Chondrocyte (in vitro differentiated cells): ENCODE results near the gene KDF1. TPM values are rescaled to one million over a fixed set of nuclear protein-coding genes. Genes with fewer than 3 reads are reported as not detected.

Experiments used
- DNase-seq: peaks from one replicate; pipeline ENCODE4 v3.0.0; 2021; ENCODE audit warnings: mixed read lengths, low spot score
- H3K27ac Mint-ChIP-seq: one replicate; pipeline ENCODE4 v1.8.0; 2021; ENCODE audit warnings: mild to moderate bottlenecking, moderate library complexity, mixed read lengths; ENCODE audit not compliant: unreplicated experiment
- H3K27me3 Mint-ChIP-seq: 2 replicates; pipeline ENCODE4 v1.8.0; 2021; ENCODE audit warnings: low read depth, mixed read lengths
- H3K36me3 Mint-ChIP-seq: 2 replicates; pipeline ENCODE4 v1.8.0; 2021; ENCODE audit warnings: low read depth, mixed read lengths
- H3K4me1 Mint-ChIP-seq: 2 replicates; pipeline ENCODE4 v1.8.0; 2021; ENCODE audit warnings: low read depth, mild to moderate bottlenecking, mixed read lengths
- H3K4me3 Mint-ChIP-seq: one replicate; pipeline ENCODE4 v1.8.0; 2021; ENCODE audit warnings: mild to moderate bottlenecking, moderate library complexity, mixed read lengths; ENCODE audit not compliant: unreplicated experiment
- H3K9me3 Mint-ChIP-seq: 2 replicates; pipeline ENCODE4 v1.8.0; 2021; ENCODE audit warnings: low read depth, mixed read lengths
- total RNA-seq: library from RNA; stranded (reverse); gene quantifications from 3 replicates; pipeline ENCODE4 v1.2.1, GENCODE V29; 2021
- TF ChIP-seq, protein P1 (sequence below): fragments of 200-600 bp; sonication (generic); IDR thresholded peaks from 2 replicates; pipeline ENCODE4 v1.5.0; 2021; ENCODE audit warnings: antibody characterized with exemption, mild to moderate bottlenecking, moderate library complexity

KDF1 gene
- total RNA-seq, 1 donor from 2014 or later: not detected

GRCh38 chr1:26910343-26911160, 49.7 kb downstream of the KDF1 start:
- DNase-seq: peak; percentile 4
- no peaks in the 10 kb centered on the region for H3K4me1 Mint-ChIP-seq
- H3K9me3 Mint-ChIP-seq: no peaks in the 10 kb centered on the region
- no peak overlapping the region for H3K4me3 Mint-ChIP-seq
- no peak overlapping the region for H3K27ac Mint-ChIP-seq
- H3K36me3 Mint-ChIP-seq: no peaks in the 10 kb centered on the region
- H3K27me3 Mint-ChIP-seq: no peaks in the 10 kb centered on the region
- TF ChIP-seq, protein P1, sequence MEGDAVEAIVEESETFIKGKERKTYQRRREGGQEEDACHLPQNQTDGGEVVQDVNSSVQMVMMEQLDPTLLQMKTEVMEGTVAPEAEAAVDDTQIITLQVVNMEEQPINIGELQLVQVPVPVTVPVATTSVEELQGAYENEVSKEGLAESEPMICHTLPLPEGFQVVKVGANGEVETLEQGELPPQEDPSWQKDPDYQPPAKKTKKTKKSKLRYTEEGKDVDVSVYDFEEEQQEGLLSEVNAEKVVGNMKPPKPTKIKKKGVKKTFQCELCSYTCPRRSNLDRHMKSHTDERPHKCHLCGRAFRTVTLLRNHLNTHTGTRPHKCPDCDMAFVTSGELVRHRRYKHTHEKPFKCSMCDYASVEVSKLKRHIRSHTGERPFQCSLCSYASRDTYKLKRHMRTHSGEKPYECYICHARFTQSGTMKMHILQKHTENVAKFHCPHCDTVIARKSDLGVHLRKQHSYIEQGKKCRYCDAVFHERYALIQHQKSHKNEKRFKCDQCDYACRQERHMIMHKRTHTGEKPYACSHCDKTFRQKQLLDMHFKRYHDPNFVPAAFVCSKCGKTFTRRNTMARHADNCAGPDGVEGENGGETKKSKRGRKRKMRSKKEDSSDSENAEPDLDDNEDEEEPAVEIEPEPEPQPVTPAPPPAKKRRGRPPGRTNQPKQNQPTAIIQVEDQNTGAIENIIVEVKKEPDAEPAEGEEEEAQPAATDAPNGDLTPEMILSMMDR: no peak

GRCh38 chr1:26909951-26910342, 50.3 kb downstream of the KDF1 start:
- Mint-ChIP-seq H3K4me1 (no peaks in the 10 kb centered on the region), H3K27ac (no peak overlapping the region), H3K9me3 (no peaks in the 10 kb centered on the region), H3K4me3 (no peak overlapping the region), H3K27me3 (no peaks in the 10 kb centered on the region), H3K36me3 (no peaks in the 10 kb centered on the region)
- TF ChIP-seq, protein P1: no peak
- DNase-seq: peak; percentile 13

GRCh38 chr1:26907071-26907917, 53.0 kb downstream of the KDF1 start:
- no peak for DNase-seq
- Mint-ChIP-seq H3K36me3 (no peaks in the 10 kb centered on the region), H3K9me3 (no peaks in the 10 kb centered on the region), H3K27me3 (no peaks in the 10 kb centered on the region), H3K4me1 (no peaks in the 10 kb centered on the region), H3K4me3 (no peak overlapping the region), H3K27ac (no peak overlapping the region)
- TF ChIP-seq, protein P1: no peak

DNA sequence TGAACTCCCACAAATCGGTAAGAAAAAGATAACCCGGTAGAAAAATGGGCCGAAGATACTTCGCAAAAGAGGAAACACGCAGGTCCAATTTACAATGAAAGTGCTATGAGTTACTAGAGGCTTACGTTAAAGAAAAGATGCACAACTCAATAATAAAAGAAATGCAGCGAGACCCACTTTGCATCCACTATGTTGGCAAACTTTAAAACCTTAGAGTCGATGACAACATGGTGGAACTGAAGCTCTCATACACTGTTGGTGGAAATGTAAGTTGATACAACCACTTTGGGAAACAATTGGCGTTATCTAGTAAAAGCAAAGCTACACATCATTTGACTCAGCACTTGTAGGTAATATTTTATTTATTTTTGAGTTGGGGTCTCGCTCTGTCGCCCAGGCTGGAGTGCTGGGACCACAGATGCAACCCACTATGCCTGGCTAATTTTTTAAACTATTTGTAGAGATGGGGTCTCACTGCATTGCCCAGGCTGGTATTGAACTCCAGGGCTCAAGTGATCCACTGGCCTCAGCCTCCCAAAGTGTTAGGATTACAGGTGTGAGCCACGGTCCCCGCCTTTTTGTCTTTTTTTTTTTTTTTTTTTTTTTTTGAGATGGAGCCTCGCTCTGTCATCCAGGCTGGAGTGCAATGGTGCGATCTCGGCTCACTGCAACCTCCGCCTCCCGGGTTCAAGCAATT, 59.3 kb downstream of the KDF1 start:
- TF ChIP-seq, protein P1: no peak
- H3K4me3 Mint-ChIP-seq: peak overlapping the region; percentile 90
- no peak for DNase-seq
- H3K9me3 Mint-ChIP-seq: no peaks in the 10 kb centered on the region
- H3K27ac Mint-ChIP-seq: peak overlapping the region; percentile 99
- peaks cover 21% of the 10 kb centered on the region for H3K4me1 Mint-ChIP-seq
- no peaks in the 10 kb centered on the region for H3K27me3 Mint-ChIP-seq
- peaks cover 4% of the 10 kb centered on the region for H3K36me3 Mint-ChIP-seq
